HCT116 (cell line): ENCODE results near the gene SLC25A42. TPM values are rescaled to one million over a fixed set of nuclear protein-coding genes. Genes with fewer than 3 reads are reported as not detected.

Experiments used
- ATAC-seq: fragments of 200-7000 bp; cut with Tn5 transposase; 2 replicates; pipeline ENCODE4 v1.9.1; 2020; ENCODE audit warnings: mild to moderate bottlenecking, moderate library complexity
- BruUV-seq: library from RNA; stranded (reverse); fragments of 400-500 nt; replicated peaks from 2 replicates; lab custom pipeline; 2021; lab: Mats Ljungman, UMichigan
- CTCF ChIA-PET: fragments of 300-600 bp; sonication (Branson Sonifier 250); formaldehyde crosslinking; loops from one replicate; lab custom pipeline; 2021; ENCODE audit warnings: antibody characterized with exemption; lab: Charles Lee
- POLR2A ChIA-PET: fragments of 300-600, 350-600 bp; sonication (Branson Sonifier 250); formaldehyde crosslinking; loops from one replicate; lab custom pipeline; 2021; ENCODE audit warnings: antibody characterized with exemption; lab: Charles Lee
- RAD21 ChIA-PET, 2 experiments: fragments of 300-600 bp; sonication (Branson Sonifier 250); formaldehyde crosslinking; loops; one replicate each; lab custom pipeline; 2023; ENCODE audit warnings: low total read pairs in 2 of 2; ENCODE audit not compliant: uncharacterized antibody in 2 of 2, unreplicated experiment in 2 of 2, low non-redundant PET in 1 of 2; lab: Charles Lee
- DNase-seq: peaks from one replicate; pipeline ENCODE4 v3.0.0-alpha.2; 2010; ENCODE audit warnings: low read depth, low spot score
- H2AFZ ChIP-seq: fragments of 200-600 bp; shearing (Covaris generic), sonication (generic); 2 replicates; pipeline ENCODE4 v1.6.1; 2017; ENCODE audit warnings: low read depth, mixed run types, mixed read lengths, antibody characterized with exemption, low read length; ENCODE audit not compliant: poor library complexity, severe bottlenecking
- H3K27ac ChIP-seq: 2 replicates; pipeline ENCODE4 v1.5.1; 2012; ENCODE audit warnings: low read depth, low read length
- H3K27me3 ChIP-seq: fragments of 200-600 bp; sonication (generic); 2 replicates; pipeline ENCODE4 v1.6.1; 2016; ENCODE audit warnings: mixed run types, low read length, mixed read lengths; ENCODE audit not compliant: insufficient read depth
- H3K36me3 ChIP-seq, 2 experiments: fragments of 200-500 bp in 1 of 2; fragments of 200-600 bp in 1 of 2; sonication (Bioruptor generic) in 1 of 2; sonication (generic) in 1 of 2; 2 replicates each; pipeline versions ENCODE4 v1.5.1 to v1.6.1; 2014 to 2016; ENCODE audit warnings: low read length in 2 of 2, inconsistent platforms in 1 of 2, mixed read lengths in 1 of 2, mixed run types in 1 of 2; ENCODE audit not compliant: insufficient read depth in 2 of 2, control insufficient read depth in 1 of 2
- H3K4me1 ChIP-seq, 2 experiments: fragments of 200-600 bp in 1 of 2; sonication (generic) in 1 of 2; 2 replicates each; pipeline versions ENCODE4 v1.5.1 to v1.6.1; 2012 to 2017; ENCODE audit warnings: low read length in 2 of 2, inconsistent platforms in 1 of 2, mild to moderate bottlenecking in 1 of 2, mixed read lengths in 1 of 2, mixed run types in 1 of 2, moderate library complexity in 1 of 2; ENCODE audit not compliant: insufficient read depth in 2 of 2, control insufficient read depth in 1 of 2
- H3K4me2 ChIP-seq: fragments of 200-600 bp; sonication (generic); 2 replicates; pipeline ENCODE4 v1.6.1; 2017; ENCODE audit warnings: mixed run types, low read length, mixed read lengths
- H3K4me3 ChIP-seq, 2 experiments: fragments of 200-600 bp in 1 of 2; sonication (generic) in 1 of 2; replicated peaks in 1 of 2; 2 replicates each; pipeline ENCODE4 v1.5.1; 2011 to 2016; ENCODE audit warnings: low read length in 2 of 2, control low read depth in 1 of 2, low read depth in 1 of 2, mild to moderate bottlenecking in 1 of 2, mixed read lengths in 1 of 2, mixed run types in 1 of 2
- H3K79me2 ChIP-seq: fragments of 200-600 bp; sonication (generic); 2 replicates; pipeline ENCODE4 v1.6.1; 2017; ENCODE audit warnings: mild to moderate bottlenecking, mixed run types, low read length, moderate library complexity, mixed read lengths; ENCODE audit not compliant: insufficient read depth
- H3K9ac ChIP-seq: fragments of 200-600 bp; sonication (generic); 2 replicates; pipeline ENCODE4 v1.6.1; 2016; ENCODE audit warnings: low read length, mixed read lengths
- H3K9me2 ChIP-seq: fragments of 200-600 bp; sonication (generic), shearing (Covaris generic); 2 replicates; pipeline ENCODE4 v1.6.1; 2017; ENCODE audit warnings: mixed run types, mild to moderate bottlenecking, moderate library complexity; ENCODE audit not compliant: insufficient read depth
- H3K9me3 ChIP-seq, 2 experiments: fragments of 200-500 bp in 1 of 2; fragments of 200-600 bp in 1 of 2; sonication (Bioruptor generic) in 1 of 2; sonication (generic) in 1 of 2; 2 replicates each; pipeline ENCODE4 v1.6.1; 2014 to 2017; ENCODE audit warnings: low read length in 2 of 2, mixed read lengths in 2 of 2, inconsistent platforms in 1 of 2, low read depth in 1 of 2, mild to moderate bottlenecking in 1 of 2, mixed run types in 1 of 2, moderate library complexity in 1 of 2; ENCODE audit not compliant: control insufficient read depth in 1 of 2, insufficient read depth in 1 of 2
- H4K20me1 ChIP-seq: fragments of 200-600 bp; sonication (generic), shearing (Covaris generic); 2 replicates; pipeline ENCODE4 v1.6.1; 2017; ENCODE audit warnings: mixed run types, mild to moderate bottlenecking, moderate library complexity; ENCODE audit not compliant: insufficient read depth
- ATF3 ChIP-seq: IDR thresholded peaks from 2 replicates; pipeline ENCODE4 v1.6.1; 2012
- CBX3 ChIP-seq: IDR thresholded peaks from 2 replicates; pipeline ENCODE4 v1.6.1; 2012; ENCODE audit warnings: low read depth
- EZH2 ChIP-seq: fragments of 200-600 bp; sonication (generic); IDR thresholded peaks from 2 replicates; pipeline ENCODE4 v1.6.1; 2017; ENCODE audit warnings: antibody characterized with exemption, mixed run types
- FOSL1 ChIP-seq: IDR thresholded peaks from 2 replicates; pipeline ENCODE4 v1.6.1; 2012; ENCODE audit warnings: low read depth
- POLR2A ChIP-seq: IDR thresholded peaks from 2 replicates; pipeline ENCODE4 v1.7.0; 2011; ENCODE audit warnings: borderline replicate concordance; ENCODE audit not compliant: insufficient read depth, insufficient read length; ENCODE audit errors: extremely low read depth
- SRF ChIP-seq: IDR thresholded peaks from 2 replicates; pipeline ENCODE4 v1.6.1; 2012; ENCODE audit warnings: low read depth
- TCF7L2 ChIP-seq: IDR thresholded peaks from 2 replicates; pipeline ENCODE4 v1.7.0; 2011; ENCODE audit warnings: borderline replicate concordance, inconsistent platforms; ENCODE audit not compliant: insufficient read depth, insufficient read length; ENCODE audit errors: extremely low read depth
- YY1 ChIP-seq: IDR thresholded peaks from 2 replicates; pipeline ENCODE4 v1.6.1; 2011; ENCODE audit warnings: low read length, low read depth, moderate library complexity, mild to moderate bottlenecking; ENCODE audit not compliant: insufficient replicate concordance; ENCODE audit errors: extremely low read depth
- ZFX ChIP-seq: fragments of 450-650 bp; IDR thresholded peaks from 2 replicates; pipeline ENCODE4 v1.6.1; 2017
- intact Hi-C: fragments of 100-400 bp; cut with micrococcal nuclease; formaldehyde crosslinking; loops from 2 replicates; pipeline ENCODE4 v1.10.0; 2022
- total RNA-seq: library from RNA; stranded (reverse); gene quantifications from one replicate; pipeline ENCODE4 v1.2.1, GENCODE V29; 2021; ENCODE audit not compliant: unreplicated experiment
- TF ChIP-seq, protein P1 (sequence below): IDR thresholded peaks from 2 replicates; pipeline ENCODE4 v1.6.1; 2012; ENCODE audit warnings: low read depth

SLC25A42 gene
- total RNA-seq, 1 experiment from 2014 or later = 10.2 TPM

DNA sequence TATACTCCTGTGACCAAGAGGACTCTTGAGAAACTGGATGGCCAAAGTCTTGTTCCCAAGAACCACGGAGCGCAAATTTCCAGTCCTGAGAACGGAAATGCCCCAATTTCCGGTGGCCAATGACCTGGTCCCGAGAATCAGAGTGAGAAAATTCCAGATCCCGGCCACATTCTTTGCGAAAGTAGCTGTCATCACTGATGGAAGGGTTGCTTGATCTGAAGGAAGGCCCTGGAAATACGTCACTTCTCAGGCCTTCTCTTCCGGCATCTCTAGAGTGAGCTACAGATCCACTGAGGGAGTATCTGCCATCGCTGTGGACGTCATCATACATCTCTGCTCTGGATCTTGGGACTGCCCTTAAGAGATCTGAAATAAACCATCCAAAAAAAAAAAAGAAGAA, 37.9 kb upstream of the SLC25A42 start:
- Histone ChIP-seq H3K27me3 (no peaks in the 10 kb centered on the region), H3K9me3 (no peaks in the 10 kb centered on the region), H3K36me3 (peaks cover 54 to 80% of the 10 kb centered on the region in 2 experiments), H2AFZ (no peak overlapping the region), H4K20me1 (peaks cover 8% of the 10 kb centered on the region; the same call in 1 of the 2 replicates), H3K4me2 (no peak overlapping the region), H3K9me2 (no peaks in the 10 kb centered on the region), H3K27ac (no peak overlapping the region), H3K4me3 (no peak overlapping the region), H3K79me2 (peaks cover 88% of the 10 kb centered on the region), H3K4me1 (no peaks in the 10 kb centered on the region), H3K9ac (no peak overlapping the region)
- POLR2A ChIA-PET = no interaction called here
- no peak for DNase-seq
- RAD21 ChIA-PET = no interaction called here
- ATAC-seq = no peak
- TF ChIP-seq TCF7L2 (no peak), CBX3 (no peak), ZFX (no peak), FOSL1 (no peak), ATF3 (no peak), EZH2 (no peak), POLR2A (no peak), YY1 (no peak), SRF (no peak)
- TF ChIP-seq, protein P1, sequence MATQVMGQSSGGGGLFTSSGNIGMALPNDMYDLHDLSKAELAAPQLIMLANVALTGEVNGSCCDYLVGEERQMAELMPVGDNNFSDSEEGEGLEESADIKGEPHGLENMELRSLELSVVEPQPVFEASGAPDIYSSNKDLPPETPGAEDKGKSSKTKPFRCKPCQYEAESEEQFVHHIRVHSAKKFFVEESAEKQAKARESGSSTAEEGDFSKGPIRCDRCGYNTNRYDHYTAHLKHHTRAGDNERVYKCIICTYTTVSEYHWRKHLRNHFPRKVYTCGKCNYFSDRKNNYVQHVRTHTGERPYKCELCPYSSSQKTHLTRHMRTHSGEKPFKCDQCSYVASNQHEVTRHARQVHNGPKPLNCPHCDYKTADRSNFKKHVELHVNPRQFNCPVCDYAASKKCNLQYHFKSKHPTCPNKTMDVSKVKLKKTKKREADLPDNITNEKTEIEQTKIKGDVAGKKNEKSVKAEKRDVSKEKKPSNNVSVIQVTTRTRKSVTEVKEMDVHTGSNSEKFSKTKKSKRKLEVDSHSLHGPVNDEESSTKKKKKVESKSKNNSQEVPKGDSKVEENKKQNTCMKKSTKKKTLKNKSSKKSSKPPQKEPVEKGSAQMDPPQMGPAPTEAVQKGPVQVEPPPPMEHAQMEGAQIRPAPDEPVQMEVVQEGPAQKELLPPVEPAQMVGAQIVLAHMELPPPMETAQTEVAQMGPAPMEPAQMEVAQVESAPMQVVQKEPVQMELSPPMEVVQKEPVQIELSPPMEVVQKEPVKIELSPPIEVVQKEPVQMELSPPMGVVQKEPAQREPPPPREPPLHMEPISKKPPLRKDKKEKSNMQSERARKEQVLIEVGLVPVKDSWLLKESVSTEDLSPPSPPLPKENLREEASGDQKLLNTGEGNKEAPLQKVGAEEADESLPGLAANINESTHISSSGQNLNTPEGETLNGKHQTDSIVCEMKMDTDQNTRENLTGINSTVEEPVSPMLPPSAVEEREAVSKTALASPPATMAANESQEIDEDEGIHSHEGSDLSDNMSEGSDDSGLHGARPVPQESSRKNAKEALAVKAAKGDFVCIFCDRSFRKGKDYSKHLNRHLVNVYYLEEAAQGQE = no peak
- CTCF ChIA-PET = no interaction called here
- intact Hi-C loops = no loop called here
- no TSS peak for BruUV-seq
